ENCODE results near the gene GP1BB.

GP1BB gene

GRCh38 chr22:19762568-19763457 is 39.5 kb downstream of the GP1BB start:
- H3K4me2 ChIP-seq (ENCODE audit: low read depth, low read length) = peak overlapping the region; percentile 34; the same call in 1 of the 2 replicates
- H3K4me1 ChIP-seq (ENCODE audit: low read length) = no peaks in the 10 kb centered on the region
- no peak for DNase-seq
- H3F3A ChIP-seq (ENCODE audit: insufficient read depth, low read length) = peaks cover 2% of the 10 kb centered on the region
- H3K9me3 ChIP-seq (replicated peaks; ENCODE audit: insufficient read depth, low read length) = no peaks in the 10 kb centered on the region
- H3K27ac ChIP-seq (ENCODE audit: low read length) = no peak overlapping the region
- no peak for TF ChIP-seq EZH2 (optimal IDR thresholded peaks at IDR 0.05; ENCODE audit: low read depth, low read length)
- TF ChIP-seq EZH2phosphoT487 (IDR thresholded peaks at IDR 0.05; ENCODE audit: low read length) = no peak
- no peak for TF ChIP-seq CTCF (IDR thresholded peaks at IDR 0.05; ENCODE audit: low read length)
- no peaks in the 10 kb centered on the region for H4K20me1 ChIP-seq (ENCODE audit: insufficient read depth, low read length)
- no peaks in the 10 kb centered on the region for H3K79me2 ChIP-seq (ENCODE audit: low read length)
- peaks cover 82% of the 10 kb centered on the region for H3K27me3 ChIP-seq (replicated peaks; ENCODE audit: insufficient read depth, low read length)
- no peaks in the 10 kb centered on the region for H3K36me3 ChIP-seq (replicated peaks; ENCODE audit: insufficient read depth, low read length)
- no peaks in the 10 kb centered on the region for H3K9me2 ChIP-seq (replicated peaks; ENCODE audit: insufficient read depth, low read length)
- no peak overlapping the region for H2AFZ ChIP-seq (ENCODE audit: low read length)
- H3K4me3 ChIP-seq (ENCODE audit: low read length) = no peak overlapping the region; the same call in 1 of the 2 replicates
- no peak overlapping the region for H3K9ac ChIP-seq (ENCODE audit: low read length)

- Histone ChIP-seq H3K27me3 (replicated peaks; ENCODE audit: insufficient read depth, low read length) (peaks cover 82% of the 10 kb centered on the region), H3K4me2 (ENCODE audit: low read depth, low read length) (no peak overlapping the region), H3K36me3 (replicated peaks; ENCODE audit: insufficient read depth, low read length) (no peaks in the 10 kb centered on the region), H3K4me3 (ENCODE audit: low read length) (no peak overlapping the region), H3K27ac (ENCODE audit: low read length) (no peak overlapping the region), H4K20me1 (ENCODE audit: insufficient read depth, low read length) (no peaks in the 10 kb centered on the region), H3K9me2 (replicated peaks; ENCODE audit: insufficient read depth, low read length) (no peaks in the 10 kb centered on the region), H3K9ac (ENCODE audit: low read length) (no peak overlapping the region), H3K9me3 (replicated peaks; ENCODE audit: insufficient read depth, low read length) (no peaks in the 10 kb centered on the region), H3F3A (ENCODE audit: insufficient read depth, low read length) (no peaks in the 10 kb centered on the region), H2AFZ (ENCODE audit: low read length) (no peak overlapping the region), H3K4me1 (ENCODE audit: low read length) (no peaks in the 10 kb centered on the region), H3K79me2 (ENCODE audit: low read length) (no peaks in the 10 kb centered on the region)
- no peak for DNase-seq
- no peak for TF ChIP-seq EZH2phosphoT487 (IDR thresholded peaks at IDR 0.05; ENCODE audit: low read length)
- TF ChIP-seq CTCF (IDR thresholded peaks at IDR 0.05; ENCODE audit: low read length) = no peak
These were observed 40.3 kb downstream of the GP1BB start for GRCh38 chr22:19763458-19764298.

GRCh38 chr22:19764299-19764593 is 40.9 kb downstream of the GP1BB start:
- no peak for DNase-seq
- TF ChIP-seq CTCF (IDR thresholded peaks at IDR 0.05; ENCODE audit: low read length) (no peak), EZH2 (optimal IDR thresholded peaks at IDR 0.05; ENCODE audit: low read depth, low read length) (no peak), EZH2phosphoT487 (IDR thresholded peaks at IDR 0.05; ENCODE audit: low read length) (no peak)
- Histone ChIP-seq H3K4me3 (ENCODE audit: low read length) (no peak overlapping the region), H3K27ac (ENCODE audit: low read length) (no peak overlapping the region), H3K27me3 (replicated peaks; ENCODE audit: insufficient read depth, low read length) (peaks cover 82% of the 10 kb centered on the region), H4K20me1 (ENCODE audit: insufficient read depth, low read length) (no peaks in the 10 kb centered on the region), H2AFZ (ENCODE audit: low read length) (no peak overlapping the region), H3K79me2 (ENCODE audit: low read length) (no peaks in the 10 kb centered on the region), H3F3A (ENCODE audit: insufficient read depth, low read length) (no peaks in the 10 kb centered on the region), H3K9me3 (replicated peaks; ENCODE audit: insufficient read depth, low read length) (no peaks in the 10 kb centered on the region), H3K9me2 (replicated peaks; ENCODE audit: insufficient read depth, low read length) (no peaks in the 10 kb centered on the region), H3K36me3 (replicated peaks; ENCODE audit: insufficient read depth, low read length) (no peaks in the 10 kb centered on the region), H3K4me2 (ENCODE audit: low read depth, low read length) (no peak overlapping the region), H3K4me1 (ENCODE audit: low read length) (no peaks in the 10 kb centered on the region), H3K9ac (ENCODE audit: low read length) (no peak overlapping the region)
